Cardiac muscle cell (in vitro differentiated cells and primary cell): Measurements from ENCODE around the gene PRKG1. TPM values are rescaled to one million over a fixed set of nuclear protein-coding genes. Genes with fewer than 3 reads are reported as not detected.
"Not testable (repeated sequence)": the region's sequence is repeated elsewhere in the genome, so short reads cannot be mapped to it uniquely, and the experiment has no call there.

Source experiments
- DNase-seq, 2 donors: peaks; one replicate each; pipeline versions ENCODE4 v3.0.0 to v3.0.0-alpha.2; 2010 to 2017; ENCODE audit warnings: low read depth in 1 of 2, low spot score in 1 of 2
- H3K27ac ChIP-seq: fragments of 200-600 bp; sonication (generic); 2 replicates; pipeline ENCODE4 v1.5.1; 2016
- H3K27me3 ChIP-seq: fragments of 200-600 bp; sonication (generic); 2 replicates; pipeline ENCODE4 v1.6.0; 2016; ENCODE audit warnings: control low read depth
- H3K36me3 ChIP-seq: fragments of 200-600 bp; sonication (generic); 2 replicates; pipeline ENCODE4 v1.5.1; 2016; ENCODE audit warnings: control low read depth
- H3K4me1 ChIP-seq: fragments of 200-600 bp; sonication (generic); 2 replicates; pipeline ENCODE4 v1.8.1; 2017; ENCODE audit warnings: low read depth, mild to moderate bottlenecking, mixed run types
- H3K4me3 ChIP-seq: fragments of 200-600 bp; sonication (generic); 2 replicates; pipeline ENCODE4 v1.5.1; 2016; ENCODE audit warnings: mild to moderate bottlenecking
- H3K9me3 ChIP-seq: fragments of 200-600 bp; sonication (generic); 2 replicates; pipeline ENCODE4 v1.5.1; 2017; ENCODE audit warnings: low read depth, mild to moderate bottlenecking, control low read depth
- polyA plus RNA-seq: library from polyadenylated mRNA; unstranded; fragments of >200 nt; fragmentation: Nextera tagmentation; extraction: Ambion mirVana; gene quantifications from 2 replicates; pipeline ENCODE4 v1.2.1, GENCODE V29; 2016
- total RNA-seq: library from RNA; depleted of rRNA; stranded (reverse); fragments of >200 nt; gene quantifications from 2 replicates; pipeline ENCODE4 v1.2.3, GENCODE V29; 2016
- TF ChIP-seq, protein P1 (sequence below): IDR thresholded peaks from 2 replicates; pipeline ENCODE4 v1.5.1; 2012; ENCODE audit warnings: low read depth, mild to moderate bottlenecking, low read length

PRKG1 gene
- total and polyA plus RNA-seq, 2 experiments from 2014 or later = 2.9 to 13.3 TPM

DNA sequence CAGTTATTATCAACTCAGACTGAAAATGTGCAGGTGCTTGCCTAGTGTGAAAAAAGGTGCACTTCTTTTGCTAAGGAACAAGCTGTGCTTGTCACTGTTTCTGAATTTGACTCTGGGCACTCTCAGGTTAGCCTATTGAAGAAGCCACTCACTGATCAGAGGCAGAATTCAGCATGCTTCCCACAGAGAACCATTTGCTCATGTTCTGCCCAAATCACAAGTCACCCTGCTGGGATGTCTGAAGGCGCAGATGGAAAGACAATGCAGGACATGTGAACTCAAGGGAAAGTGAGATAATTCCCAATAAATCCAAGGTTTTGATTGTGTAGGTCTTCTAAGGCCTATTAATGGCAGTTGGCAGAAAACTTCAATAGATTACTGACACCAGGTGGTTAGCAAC is 672.9 kb downstream of the PRKG1 start:
- no peaks in the 10 kb centered on the region for H3K9me3 ChIP-seq
- H3K36me3 ChIP-seq = no peaks in the 10 kb centered on the region
- H3K4me3 ChIP-seq = no peak overlapping the region
- no peak overlapping the region for H3K27ac ChIP-seq
- H3K27me3 ChIP-seq = no peaks in the 10 kb centered on the region
- no peaks in the 10 kb centered on the region for H3K4me1 ChIP-seq
- TF ChIP-seq, protein P1, sequence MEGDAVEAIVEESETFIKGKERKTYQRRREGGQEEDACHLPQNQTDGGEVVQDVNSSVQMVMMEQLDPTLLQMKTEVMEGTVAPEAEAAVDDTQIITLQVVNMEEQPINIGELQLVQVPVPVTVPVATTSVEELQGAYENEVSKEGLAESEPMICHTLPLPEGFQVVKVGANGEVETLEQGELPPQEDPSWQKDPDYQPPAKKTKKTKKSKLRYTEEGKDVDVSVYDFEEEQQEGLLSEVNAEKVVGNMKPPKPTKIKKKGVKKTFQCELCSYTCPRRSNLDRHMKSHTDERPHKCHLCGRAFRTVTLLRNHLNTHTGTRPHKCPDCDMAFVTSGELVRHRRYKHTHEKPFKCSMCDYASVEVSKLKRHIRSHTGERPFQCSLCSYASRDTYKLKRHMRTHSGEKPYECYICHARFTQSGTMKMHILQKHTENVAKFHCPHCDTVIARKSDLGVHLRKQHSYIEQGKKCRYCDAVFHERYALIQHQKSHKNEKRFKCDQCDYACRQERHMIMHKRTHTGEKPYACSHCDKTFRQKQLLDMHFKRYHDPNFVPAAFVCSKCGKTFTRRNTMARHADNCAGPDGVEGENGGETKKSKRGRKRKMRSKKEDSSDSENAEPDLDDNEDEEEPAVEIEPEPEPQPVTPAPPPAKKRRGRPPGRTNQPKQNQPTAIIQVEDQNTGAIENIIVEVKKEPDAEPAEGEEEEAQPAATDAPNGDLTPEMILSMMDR = no peak
- DNase-seq = no peak

DNA sequence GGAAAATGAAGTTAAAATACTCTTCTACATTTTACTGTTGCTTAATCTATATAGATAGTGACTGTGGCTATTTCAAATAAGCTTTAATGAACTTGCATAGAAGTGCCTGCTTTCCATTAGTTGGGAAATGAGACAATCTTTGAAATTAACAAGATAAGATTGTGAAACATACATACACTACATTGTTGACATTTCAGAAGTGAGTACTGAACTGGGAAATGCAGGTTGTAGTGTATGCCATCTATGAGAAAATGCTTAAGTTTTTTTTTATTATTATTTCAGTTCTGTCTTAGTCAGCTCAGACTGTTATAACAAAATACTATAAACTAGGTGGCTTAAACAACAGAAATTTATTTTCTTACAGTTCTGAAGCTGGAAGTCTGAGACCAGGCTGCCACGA is 674.7 kb downstream of the PRKG1 start:
- H3K4me1 ChIP-seq = no peaks in the 10 kb centered on the region
- no peak overlapping the region for H3K27ac ChIP-seq
- no peaks in the 10 kb centered on the region for H3K9me3 ChIP-seq
- H3K27me3 ChIP-seq = no peaks in the 10 kb centered on the region
- H3K4me3 ChIP-seq = no peak overlapping the region
- TF ChIP-seq, protein P1 = no peak
- no peaks in the 10 kb centered on the region for H3K36me3 ChIP-seq
- DNase-seq = peak in 1 of 2 donors; percentile 15

DNA sequence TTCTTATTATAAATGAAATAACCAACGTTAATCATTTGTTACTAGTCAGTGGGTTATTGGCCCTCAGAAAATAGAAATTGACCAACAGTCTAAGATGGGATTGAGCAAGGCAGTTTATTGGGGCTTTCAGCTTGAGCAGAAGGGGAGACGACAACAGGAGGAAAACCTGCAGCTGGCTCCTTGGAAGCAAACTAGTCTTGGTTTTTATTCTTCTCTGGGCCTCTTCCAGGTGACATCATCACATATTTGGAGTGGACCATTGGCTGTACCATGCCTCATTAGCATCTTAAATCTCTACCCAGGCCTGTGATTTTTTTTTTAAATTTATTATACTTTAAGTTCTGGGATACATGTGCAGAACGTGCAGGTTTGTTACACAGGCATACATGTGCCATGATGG is 684.1 kb downstream of the PRKG1 start:
- TF ChIP-seq, protein P1 = no peak
- H3K9me3 ChIP-seq = no peaks in the 10 kb centered on the region
- no peaks in the 10 kb centered on the region for H3K4me1 ChIP-seq
- no peak overlapping the region for H3K4me3 ChIP-seq
- H3K36me3 ChIP-seq = no peaks in the 10 kb centered on the region
- H3K27ac ChIP-seq = no peak overlapping the region
- no peaks in the 10 kb centered on the region for H3K27me3 ChIP-seq
- no peak for DNase-seq

DNA sequence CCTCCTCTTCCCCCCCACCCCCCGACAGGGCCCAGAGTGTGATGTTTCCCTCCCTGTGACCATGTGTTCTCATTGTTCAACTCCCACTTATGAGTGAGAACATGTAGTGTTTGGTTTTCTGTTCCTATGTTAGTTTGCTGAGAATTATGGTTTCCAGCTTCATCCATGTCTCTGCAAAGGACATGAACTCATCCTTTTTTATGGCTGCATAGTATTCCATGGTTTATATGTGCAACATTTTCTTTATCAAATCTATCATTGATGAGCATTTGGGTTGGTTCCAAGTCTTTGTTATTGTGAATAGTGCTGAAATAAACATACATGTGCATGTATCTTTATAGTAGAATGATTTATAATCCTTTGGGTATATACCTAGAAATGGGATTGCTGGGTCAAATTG is 684.6 kb downstream of the PRKG1 start:
- H3K27ac ChIP-seq, DNase-seq, H3K4me3 ChIP-seq, H3K4me1 ChIP-seq, H3K9me3 ChIP-seq, H3K36me3 ChIP-seq, H3K27me3 ChIP-seq: not testable (repeated sequence)

DNA sequence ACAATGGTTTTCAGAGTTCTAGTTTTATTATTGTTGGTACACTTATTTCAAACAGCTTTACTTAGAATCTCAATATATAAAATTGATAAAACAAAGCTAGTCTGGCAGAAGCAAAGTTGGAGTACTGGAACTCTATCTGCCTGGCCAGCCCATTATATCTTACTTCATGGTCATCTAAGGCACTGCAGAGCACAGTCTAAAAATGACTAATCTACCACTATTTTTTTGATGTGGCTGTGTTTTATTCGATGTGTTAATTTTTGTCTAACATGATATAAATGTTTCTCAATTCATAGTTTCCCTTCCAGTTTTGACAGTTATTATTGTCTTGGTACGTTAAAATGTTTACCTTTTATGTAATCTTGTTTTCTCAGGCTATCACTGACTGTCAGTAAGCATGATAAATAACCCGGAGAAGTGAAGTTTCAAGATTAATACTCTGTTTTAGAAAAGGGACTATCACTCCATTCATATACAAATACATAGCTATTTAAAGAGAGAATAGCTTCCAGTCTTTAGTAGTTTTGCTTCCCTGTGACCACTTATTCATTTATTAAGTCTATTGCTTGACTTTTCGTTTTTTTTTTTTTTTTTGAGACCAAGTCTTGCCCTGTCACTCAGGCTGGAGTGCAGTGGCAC is 685.7 kb downstream of the PRKG1 start:
- Histone ChIP-seq H3K4me3 (no peak overlapping the region), H3K4me1 (no peaks in the 10 kb centered on the region), H3K36me3 (no peaks in the 10 kb centered on the region), H3K27ac (no peak overlapping the region), H3K9me3 (no peaks in the 10 kb centered on the region), H3K27me3 (no peaks in the 10 kb centered on the region)
- TF ChIP-seq, protein P1 = no peak
- no peak for DNase-seq

DNA sequence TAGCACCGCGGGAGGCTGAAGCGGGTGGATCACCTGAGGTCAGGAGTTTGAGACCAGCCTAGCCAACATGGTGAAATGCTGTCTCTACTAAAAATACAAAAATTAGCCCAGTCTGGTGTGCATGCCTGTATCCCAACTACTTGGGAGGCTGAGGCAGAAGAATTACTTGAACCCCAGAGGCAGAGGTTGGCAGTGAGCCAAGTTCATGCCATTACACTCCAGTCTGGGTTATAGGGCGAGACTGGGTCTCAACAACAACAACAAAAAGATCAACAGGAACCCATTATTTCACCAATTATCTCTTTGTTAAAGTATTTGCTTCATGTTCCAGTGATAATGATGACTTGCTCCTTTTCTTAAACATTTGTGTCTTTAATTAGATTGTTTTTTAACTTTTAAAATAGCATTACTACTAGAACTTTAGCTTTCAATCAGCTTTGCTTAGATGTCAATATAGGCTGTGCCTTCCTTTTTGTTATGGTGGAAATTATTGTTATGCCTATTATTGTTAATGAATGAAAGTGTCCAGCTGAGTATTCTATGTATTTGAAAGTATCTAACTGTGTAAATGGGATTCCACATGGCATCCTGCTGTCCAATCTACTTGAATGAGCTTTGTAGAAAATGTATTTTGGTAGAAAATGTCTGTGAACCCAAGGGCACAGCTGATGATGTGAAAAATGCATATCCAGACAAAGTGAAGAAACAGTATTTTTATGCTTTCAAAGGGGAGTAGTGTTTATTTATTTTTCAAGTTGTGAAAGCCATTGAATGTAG is 686.8 kb downstream of the PRKG1 start:
- Histone ChIP-seq H3K4me3 (no peak overlapping the region), H3K27me3 (no peaks in the 10 kb centered on the region), H3K9me3 (no peaks in the 10 kb centered on the region), H3K4me1 (no peaks in the 10 kb centered on the region), H3K36me3 (no peaks in the 10 kb centered on the region), H3K27ac (no peak overlapping the region)
- TF ChIP-seq, protein P1 = no peak
- DNase-seq = no peak
